NOMO-1 (cell line): Measurements from ENCODE around the gene SCYL2.
"Not testable (repeated sequence)": the region's sequence is repeated elsewhere in the genome, so short reads cannot be mapped to it uniquely, and the experiment has no call there.

Source experiments
- DNase-seq, 2 experiments: peaks; one replicate each; lab custom pipeline; 2025; ENCODE audit not compliant: unreplicated experiment in 2 of 2; lab: John Stamatoyannopoulos, UW

SCYL2 gene

DNA sequence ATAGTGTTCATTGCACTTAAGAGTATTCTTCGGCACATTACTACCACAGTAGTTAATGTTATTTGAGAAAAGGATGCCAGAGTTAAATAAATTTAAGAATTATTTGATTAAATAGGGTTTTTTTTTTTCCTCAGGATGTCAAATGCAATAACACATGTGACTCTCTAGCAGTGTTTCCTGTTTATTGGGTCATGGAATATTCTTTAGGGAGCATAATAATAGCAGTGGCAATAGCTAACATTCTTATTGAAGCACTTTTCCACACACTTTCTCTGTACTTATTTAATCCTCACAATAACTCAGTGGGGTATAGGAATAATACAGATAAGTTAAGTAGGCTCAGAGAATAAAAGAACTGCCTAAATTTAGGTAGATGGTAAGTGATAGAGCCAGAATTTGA is 44.3 kb downstream of the SCYL2 start:
- DNase-seq = no peak

DNA sequence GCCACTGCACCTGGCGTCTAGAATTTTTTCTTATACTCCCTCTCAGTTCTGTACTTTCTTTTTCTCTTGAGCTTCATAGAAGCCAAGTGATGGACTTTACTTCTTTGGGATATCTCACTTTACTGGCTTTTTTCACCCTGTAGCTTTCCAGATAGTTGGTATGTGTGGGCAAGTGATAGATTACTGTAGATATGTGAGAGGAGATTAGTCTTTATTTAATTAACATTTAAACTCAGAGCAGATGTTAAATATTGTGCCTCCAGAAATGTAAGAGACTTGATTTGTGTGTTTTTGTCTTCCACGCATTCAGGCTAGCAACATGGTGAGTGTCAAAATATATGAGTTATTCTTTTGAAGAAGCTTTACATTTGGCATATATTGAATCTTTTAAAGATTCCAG is 50.4 kb downstream of the SCYL2 start:
- DNase-seq = no peak

DNA sequence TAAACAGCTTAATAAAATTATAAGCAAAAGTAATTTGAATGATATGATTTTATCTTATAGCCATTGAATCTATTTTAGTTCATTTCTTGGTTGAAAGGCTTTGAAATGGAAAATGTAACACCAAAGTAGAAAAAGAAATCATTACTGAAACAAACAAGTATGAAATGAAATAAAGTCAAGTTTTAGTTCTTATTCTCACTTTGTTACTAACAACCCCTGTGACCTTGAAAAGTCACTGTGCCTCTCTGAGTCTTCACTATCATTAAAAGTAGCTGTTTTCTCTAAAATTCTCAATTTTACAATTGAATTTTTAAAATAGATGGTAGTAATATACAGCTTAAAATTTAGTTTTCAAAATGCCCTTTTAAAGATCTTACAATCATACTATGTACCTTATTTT is 57.5 kb downstream of the SCYL2 start:
- no peak for DNase-seq

DNA sequence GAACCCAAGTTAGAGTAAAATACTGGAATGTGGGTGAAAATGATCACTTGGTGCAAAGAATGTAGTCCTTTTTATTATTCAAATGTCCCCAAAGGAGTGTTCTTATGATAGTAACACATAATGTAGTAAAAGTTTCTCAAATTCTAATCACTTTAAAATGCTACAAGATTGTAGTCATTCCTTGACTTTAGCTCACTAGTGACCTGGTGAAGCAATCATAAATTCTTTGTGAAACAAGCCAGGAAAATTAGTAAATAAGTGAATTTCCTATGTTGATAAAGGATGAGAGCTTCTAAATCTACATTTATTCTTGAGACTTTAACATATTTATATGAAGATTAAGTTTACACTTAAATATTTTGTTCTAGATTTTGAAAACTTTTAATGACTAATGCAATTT is 59.2 kb downstream of the SCYL2 start:
- no peak for DNase-seq

DNA sequence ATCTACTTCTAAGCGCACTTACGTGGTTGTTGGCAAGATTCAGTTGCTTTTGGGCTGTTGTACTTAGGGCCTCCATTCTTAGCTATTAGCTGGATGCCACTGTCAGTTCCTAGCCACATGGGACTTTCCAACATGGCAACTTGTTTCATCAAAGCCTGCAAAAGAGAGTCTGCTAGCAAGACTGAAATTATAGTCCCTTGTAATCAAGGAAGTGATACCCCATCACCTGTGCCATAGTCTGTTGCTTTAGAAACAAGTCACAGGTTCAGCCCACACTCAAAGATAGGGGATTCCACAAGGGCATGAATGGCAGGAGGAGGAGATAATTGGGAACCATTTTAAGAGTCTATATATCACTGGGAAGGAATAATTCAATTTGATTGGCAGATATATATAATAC is 62.8 kb downstream of the SCYL2 start:
- DNase-seq = no peak

DNA sequence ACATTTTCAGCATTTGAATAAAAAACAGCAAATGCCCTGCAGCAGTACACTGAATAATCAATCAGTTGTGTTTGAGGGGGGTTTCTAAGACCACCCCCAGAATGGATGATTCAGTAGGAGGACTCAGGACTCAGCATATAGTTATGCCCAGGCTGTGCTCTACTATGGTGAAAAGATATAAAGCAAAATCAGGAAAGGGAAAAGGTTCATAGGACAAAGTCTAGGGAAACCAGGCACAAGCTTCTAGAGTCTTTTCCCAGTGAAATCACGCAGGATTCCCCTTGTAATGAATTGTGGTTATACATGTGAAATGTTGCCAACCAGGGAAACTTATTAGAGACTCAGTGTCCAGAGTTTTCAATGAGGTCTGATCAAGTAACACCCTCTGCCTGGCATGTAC is 64.9 kb downstream of the SCYL2 start:
- DNase-seq = no peak

DNA sequence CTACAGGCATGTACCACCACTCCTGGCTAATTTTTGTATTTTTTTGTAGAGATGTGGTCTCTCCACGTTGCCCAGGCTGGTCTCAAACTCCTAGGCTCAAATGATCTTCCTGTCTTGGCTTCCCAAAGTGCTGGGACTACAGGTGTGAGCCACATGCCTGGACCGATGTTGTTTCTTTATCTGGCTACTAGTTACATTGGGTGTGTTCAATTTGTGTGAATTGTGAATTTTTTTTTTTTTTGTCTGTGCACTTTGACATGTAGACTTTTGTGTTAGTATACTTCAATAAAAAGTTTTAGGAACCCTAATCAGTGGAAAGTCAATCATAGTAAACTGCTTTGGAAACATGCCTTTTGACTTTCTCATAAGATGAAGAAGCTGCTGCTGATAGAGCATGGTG is 65.9 kb downstream of the SCYL2 start:
- no peak for DNase-seq

DNA sequence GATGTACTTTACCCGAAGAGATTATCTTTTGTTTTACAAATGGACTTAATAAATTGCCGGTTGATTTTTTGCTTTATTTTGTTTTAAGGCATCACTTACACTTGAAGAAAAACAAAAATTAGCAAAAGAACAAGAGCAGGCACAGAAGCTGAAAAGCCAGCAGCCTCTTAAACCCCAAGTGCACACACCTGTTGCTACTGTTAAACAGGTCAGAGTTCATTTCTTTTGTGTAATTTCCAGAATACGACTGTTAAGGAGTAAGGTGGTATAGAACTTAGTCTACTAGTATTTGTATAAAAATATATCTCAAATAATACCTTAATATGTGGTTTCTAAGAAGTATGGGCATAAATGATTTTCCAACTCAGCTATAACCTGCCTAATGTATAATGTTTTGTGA is 70.3 kb downstream of the SCYL2 start:
- no peak for DNase-seq

DNA sequence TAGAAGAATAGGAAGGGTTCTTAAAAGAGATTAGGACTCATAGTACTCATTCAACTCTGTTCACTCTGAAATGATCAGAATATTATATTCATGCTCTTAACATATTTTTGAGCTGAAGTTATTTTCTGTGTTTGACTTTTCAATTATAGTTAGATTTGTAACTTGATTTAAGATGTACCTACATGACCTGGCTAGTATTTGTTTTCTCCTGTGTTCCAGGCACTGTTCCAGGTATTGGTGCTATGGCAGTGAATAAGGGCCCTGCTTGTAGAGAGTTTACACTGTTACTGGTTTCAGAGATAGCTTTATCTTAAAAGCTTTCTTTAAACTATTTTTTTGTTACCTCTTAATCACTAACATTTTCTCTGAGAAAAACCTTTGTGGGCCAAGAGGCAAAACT is 70.8 kb downstream of the SCYL2 start:
- no peak for DNase-seq

DNA sequence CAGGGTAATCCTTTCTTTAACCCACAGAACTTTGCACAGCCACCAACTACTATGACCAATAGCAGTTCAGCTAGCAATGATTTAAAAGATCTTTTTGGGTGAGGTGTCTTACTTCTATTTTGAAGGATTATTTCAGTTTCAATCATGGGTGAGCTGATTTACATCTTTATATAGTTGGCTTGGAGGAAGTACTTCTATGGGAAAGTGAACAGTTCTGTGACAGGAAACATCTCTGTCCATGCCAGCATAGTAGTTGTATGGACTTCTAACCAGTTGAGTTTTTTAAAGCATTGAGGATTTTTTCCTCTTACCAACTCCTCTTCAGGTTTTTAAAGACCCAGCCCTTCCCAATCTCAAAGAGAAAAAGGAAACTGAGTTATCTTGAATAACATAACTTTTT is 72.1 kb downstream of the SCYL2 start:
- DNase-seq = no peak

DNA sequence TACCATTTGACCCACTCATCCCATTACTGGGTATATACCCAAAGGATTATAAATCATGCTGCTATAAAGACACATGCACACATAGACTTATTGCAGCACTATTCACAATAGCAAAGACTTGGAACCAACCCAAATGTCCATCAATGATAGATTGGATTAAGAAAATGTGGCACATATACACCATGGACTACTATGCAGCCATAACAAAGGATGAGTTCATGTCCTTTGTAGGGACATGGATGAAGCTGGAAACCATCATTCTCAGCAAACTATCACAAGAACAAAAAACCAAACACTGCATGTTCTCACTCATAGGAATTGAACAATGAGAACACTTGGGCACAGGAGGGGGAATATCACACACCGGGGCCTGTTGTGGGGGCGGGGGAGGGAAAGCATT is 75.9 kb downstream of the SCYL2 start:
- not testable (repeated sequence) for DNase-seq

DNA sequence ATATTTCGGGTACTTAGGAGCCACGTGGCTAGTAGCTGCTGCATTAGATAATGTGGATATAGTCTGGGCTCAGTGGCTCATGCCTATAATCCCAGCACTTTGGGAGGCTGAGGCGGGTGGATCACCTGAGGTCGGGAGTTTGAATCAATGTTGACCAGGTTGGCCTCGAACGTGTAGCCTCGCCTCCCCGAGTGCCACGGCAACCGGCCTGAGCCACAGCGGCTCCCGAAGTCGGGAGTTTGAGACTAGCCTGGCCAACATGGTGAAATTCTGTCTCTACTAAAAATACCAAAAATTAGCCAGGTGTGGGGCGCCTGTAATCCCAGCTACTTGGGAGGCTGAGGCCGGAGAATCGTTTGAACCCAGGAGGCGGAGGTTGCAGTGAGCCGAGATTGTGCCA is 77.4 kb downstream of the SCYL2 start:
- not testable (repeated sequence) for DNase-seq

DNA sequence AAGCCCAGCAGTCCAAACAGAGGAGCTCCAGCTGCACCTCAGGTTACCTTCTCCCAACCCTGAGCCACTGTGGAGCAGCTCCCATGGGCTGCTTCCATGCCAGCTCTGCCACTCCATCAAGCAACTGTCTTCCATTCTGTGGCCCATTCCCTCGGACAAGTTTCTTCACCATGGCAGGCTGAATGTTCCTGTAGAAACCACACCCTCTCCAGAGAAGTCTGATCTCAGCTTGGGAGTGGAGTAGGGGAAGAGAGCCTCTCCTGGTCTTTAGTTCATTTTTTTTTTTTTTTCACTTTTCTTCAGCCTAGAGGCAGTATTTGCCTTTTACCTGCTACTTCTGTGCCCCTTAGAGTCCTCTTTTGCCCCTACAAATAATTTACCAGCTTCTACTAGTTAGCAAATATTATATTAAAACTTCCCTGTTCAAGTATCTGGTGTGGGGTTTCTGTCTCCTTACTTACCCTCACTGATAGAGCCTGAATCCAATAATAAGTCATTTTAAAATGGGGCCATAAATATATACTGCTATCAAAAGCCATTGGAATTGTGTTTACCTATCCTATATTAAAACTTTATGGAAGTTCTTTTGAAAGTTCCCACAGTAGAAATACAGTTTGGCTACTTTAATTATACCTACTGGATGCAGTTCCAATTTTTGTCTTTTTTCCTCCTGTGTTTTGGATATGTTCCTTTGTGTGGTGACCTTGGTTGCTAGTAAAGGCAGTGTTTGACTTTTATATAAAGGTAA is 78.2 kb downstream of the SCYL2 start:
- no peak for DNase-seq

DNA sequence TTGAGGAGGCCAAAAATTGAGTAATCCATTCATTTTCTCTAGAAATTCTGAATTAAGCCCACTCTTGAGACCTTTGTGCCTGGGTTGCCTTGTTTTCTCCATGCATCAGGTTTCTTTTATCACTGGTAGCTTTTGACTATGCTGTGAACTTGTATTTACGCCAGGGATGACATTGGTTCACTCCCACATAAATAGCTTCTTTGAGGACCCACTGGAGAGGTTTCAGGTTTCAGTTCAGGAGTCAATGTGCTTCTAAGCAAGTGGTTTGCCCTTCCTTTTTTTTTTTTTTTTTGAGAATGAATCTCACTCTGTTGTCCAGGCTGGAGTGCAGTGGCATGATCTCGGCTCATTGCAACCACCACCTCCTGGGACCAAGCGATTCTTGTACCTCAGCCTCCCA is 79.7 kb downstream of the SCYL2 start:
- no peak for DNase-seq

DNA sequence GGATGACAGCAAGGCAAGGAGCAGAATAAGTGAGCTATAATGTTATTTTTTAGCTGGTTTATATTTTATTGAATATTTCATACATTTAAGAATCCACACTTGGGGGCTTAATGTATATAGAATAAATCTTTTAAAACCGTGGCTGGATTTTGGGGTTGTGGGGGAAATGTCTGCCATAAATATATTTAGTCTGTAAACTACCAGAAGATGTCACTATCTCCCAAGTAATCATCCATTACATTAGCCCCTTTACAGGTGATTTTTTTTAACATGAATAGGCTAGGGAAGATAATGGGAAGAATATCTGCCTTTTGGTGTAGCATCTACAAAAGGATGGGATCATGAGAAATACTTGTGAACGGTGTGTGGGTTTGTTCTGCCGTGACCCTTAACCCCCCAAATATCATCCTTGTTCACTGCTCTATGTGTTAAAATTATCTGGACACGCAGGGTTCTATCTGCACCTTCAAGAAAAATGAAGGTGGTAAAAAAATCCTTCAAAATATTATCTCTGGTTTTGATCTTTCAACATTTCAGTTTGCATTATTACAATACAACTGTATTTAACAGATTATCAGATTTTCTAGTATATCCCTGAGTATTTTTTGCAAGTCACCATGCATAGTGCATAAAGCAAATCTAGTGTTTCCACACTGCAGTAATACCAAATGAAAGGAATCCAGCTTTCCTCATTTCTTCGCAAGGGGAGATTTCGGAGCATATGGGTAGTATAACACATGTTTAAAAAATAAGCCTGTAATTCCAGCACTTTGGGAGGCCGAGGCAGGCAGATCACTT is 81.9 kb downstream of the SCYL2 start:
- peak in 1 of 2 experiments; percentile 3 for DNase-seq

DNA sequence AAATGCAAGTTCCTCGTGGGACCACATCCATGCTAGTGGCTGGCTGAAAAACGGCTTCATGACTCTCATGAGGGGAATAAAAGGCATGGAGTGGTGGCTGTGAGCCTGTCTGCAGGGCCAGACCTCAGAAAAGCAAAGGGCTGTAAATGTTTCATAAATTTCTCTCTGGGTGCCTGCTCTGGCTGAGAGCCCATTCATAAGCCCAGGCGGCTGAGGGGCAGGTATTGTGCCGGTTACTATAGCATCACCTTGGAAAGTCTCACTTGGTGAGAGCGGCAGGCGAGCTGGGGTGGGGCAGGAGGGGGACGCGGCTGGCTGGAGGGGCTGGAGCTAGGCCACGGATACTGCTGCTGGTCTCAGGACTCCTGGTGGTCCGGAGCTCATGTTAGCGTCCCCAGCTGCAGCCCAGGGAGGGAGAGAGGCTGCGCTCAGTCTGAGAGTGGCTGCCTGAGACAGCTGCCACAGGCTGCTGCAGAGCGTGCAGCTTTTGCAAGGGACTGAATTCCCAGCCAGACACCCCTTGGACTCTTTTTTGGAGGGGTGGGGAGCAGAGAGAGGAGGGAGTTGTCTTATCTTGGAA is 89.8 kb downstream of the SCYL2 start, which contains the start of gene SLC17A8:
SLC17A8 (plus strand) TSS at position 431 of the 580 bp plus-strand sequence. CDS start 318 bp downstream, outside the sequence.
- no peak for DNase-seq

DNA sequence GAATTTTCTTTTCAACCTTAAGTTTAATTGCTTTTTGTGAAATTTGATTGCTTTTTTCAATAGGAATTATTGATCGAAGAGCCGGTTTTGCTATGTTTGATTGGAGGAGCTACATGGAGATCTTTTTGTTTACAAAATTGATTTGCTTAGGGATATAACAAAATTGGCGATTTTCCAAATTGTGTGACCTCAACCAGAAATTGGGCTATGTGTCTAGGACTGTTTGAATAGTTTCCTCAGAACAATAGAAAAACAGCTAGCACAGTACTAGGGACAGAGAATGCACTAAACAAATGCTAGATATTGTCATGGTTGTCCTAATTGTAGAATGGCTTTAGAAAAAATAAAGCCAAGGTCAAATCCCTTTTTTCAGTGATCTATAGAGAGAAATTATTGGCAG is 92.3 kb downstream of the SCYL2 start:
- no peak for DNase-seq

DNA sequence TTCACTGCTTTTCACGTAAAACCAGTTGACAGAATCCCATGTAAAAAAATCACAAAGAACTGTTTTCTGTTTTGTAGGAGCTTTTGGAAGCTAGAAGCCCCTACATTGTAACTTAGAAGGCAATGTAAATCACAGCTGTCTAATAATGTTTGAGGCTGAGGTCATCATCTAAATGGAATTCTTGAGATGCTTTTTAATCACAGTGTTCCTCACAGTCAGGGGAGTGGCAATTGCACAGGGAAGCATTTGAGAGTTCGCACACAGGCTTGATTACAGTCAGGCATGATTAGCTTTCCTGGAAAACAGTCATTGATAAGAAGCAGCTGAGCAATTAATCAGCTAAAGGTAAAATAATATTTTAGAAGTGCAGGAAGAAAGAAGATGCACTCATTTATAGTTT is 92.8 kb downstream of the SCYL2 start:
- DNase-seq = no peak

DNA sequence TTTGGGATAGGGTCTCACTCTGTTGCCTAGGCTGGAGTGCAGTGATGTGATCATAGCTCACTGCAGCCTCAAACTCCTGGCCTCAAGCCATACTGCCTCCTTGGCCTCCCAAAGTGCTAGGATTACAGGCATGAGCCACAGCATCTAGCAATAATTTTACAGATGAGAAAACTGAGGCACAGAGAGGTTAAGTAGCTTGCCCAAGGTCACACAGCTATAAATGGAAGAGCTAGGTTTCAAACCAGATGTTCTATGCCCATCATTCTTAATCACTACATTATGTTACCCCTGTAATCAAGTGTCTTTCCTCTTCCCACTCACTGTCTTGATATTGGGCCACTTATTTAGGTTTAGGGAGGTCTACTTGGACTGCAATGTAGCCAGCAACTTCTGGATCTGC is 93.5 kb downstream of the SCYL2 start:
- no peak for DNase-seq

DNA sequence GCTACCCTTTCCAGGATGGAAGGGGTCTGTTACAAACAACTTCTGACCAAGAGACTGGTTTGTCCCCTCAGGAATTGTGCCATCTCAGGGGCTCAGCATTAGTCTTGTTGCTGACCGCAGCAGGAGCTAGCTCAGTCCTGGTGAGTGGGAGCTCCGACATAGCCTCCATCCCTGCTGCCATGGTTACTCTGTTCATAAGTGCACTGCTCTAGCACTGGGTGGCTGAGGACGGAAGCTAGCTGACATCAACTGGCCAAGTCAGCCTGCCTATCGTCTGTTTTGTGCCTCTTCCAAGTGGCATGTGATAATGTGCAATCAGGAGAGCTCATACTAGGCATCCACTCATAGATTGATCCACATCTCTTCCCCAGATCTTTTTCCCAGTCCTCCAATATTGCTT is 97.3 kb downstream of the SCYL2 start:
- no peak for DNase-seq

DNA sequence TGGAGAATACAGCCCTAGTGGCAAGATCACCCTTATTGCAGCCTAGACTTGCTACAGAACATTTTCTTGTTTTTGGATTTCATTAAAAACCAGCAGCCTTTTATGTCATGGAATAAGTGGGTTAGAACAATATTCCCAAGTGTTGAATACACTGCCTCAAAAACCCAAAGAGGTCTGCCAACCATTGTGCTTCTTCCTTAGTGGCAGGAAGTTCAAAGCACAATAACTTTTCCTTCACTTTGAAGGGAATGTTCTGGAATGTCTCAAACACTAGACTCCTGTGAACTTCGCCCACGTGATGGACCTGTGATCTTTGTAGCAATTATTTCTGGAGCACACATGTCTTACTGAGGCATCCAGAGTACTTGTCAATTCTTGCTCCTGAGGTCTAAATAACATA is 98.4 kb downstream of the SCYL2 start:
- DNase-seq = no peak

DNA sequence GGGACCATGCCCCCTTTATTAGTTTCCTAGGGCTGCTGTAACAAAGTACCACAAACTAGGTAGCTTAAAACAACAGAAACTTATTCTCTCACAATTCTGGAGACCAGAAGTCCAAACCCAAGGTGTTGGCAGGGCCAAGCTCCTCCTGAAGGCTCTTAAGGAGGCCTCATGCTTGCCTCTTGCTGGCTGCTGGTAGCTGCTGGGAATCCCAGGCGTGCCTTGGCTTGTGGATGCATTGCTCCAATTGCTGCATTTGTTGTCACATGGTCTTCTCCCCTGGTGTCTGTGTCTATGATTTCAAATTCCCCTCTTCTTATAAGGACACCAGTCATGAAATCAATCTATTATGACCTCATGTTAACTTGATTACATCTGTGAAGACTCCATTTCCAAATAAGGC is 101.1 kb downstream of the SCYL2 start:
- DNase-seq = no peak
